ENCODE results near the gene CIT.

DNA sequence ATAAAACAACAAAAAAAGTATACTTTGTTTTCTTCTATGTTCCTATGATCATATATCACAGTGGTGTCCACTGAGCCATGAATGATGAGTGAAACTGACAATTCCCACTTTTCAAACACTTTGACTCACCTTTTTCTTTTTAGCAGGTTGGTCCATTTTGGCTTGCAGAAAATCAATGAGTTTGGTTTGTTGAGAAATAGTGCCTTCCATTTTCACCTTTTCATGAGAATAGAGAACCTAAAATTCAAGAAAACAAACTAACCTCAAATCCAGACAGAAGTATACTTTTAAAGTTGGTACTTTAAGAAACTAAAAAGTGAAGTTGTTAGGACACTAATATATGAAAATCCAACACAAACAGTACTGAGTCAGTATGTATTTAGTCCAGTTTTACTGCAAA is 156.8 kb downstream of the CIT start:
- TF ChIP-seq, protein P1, sequence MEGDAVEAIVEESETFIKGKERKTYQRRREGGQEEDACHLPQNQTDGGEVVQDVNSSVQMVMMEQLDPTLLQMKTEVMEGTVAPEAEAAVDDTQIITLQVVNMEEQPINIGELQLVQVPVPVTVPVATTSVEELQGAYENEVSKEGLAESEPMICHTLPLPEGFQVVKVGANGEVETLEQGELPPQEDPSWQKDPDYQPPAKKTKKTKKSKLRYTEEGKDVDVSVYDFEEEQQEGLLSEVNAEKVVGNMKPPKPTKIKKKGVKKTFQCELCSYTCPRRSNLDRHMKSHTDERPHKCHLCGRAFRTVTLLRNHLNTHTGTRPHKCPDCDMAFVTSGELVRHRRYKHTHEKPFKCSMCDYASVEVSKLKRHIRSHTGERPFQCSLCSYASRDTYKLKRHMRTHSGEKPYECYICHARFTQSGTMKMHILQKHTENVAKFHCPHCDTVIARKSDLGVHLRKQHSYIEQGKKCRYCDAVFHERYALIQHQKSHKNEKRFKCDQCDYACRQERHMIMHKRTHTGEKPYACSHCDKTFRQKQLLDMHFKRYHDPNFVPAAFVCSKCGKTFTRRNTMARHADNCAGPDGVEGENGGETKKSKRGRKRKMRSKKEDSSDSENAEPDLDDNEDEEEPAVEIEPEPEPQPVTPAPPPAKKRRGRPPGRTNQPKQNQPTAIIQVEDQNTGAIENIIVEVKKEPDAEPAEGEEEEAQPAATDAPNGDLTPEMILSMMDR (IDR thresholded peaks at IDR 0.05): no peak
- no peak for TF ChIP-seq EZH2phosphoT487 (IDR thresholded peaks at IDR 0.05)

All from neural progenitor cell (in vitro differentiated cells).